Right lobe of liver (tissue), 4 donors: Measurements from ENCODE around the gene OR4Q2.

Experiments used
- CTCF ChIP-seq, 4 donors: fragments of 200-600 bp in 3 of 4; fragments of 450-650 bp in 1 of 4; IDR thresholded peaks; one replicate each; pipeline versions ENCODE4 v1.5.1 to v1.8.0; 2016 to 2022; ENCODE audit warnings: antibody characterized with exemption in 4 of 4, mild to moderate bottlenecking in 2 of 4
- POLR2A ChIP-seq: fragments of 450-650 bp; IDR thresholded peaks from one replicate; pipeline ENCODE4 v1.6.1; 2017; ENCODE audit warnings: antibody characterized with exemption, mild to moderate bottlenecking
- donor health status: DM: no; HTN: no; CAD: no.
- donor health status: DM: no; HTN: no; CAD: no.
- donor health status: DM: no; HTN: yes; CAD: no.

- TF ChIP-seq CTCF (IDR thresholded peaks at IDR 0.05) (no peak), POLR2A (no peak)
Observed at GRCh38 chr14:19993438-19993837, 8.5 kb upstream of the OR4Q2 start.
